ENCODE results near the gene TUBA1C. TPM values are rescaled to one million over a fixed set of nuclear protein-coding genes. Genes with fewer than 3 reads are reported as not detected.

The TUBA1C gene
- total RNA-seq = 218 TPM

GRCh38 chr12:49264873-49265792 is at the start of gene TUBA1C:
Gene TUBA1C, plus strand, starts transcription at chr12:49265082. Its CDS starts 100 bp downstream, at chr12:49265182.
- intact Hi-C loops (cut with DNase I) = no loop called here
- DNase-seq (ENCODE audit: extremely low spot score in 2 of 2) = peak in 1 of 2 donors; percentile 98
- Histone ChIP-seq H3K27ac (peak within 1 kb of the TSS; percentile 96), H3K4me1 (peaks cover 42% of the 10 kb centered on the region), H3K27me3 (no peaks in the 10 kb centered on the region), H3K9me3 (no peaks in the 10 kb centered on the region), H3K4me3 (peak within 1 kb of the TSS; percentile 75 to 98), H3K36me3 (peaks cover 0 to 7% of the 10 kb centered on the region in 2 donors)
- TF ChIP-seq POLR2AphosphoS5 (IDR thresholded peaks at IDR 0.05; ENCODE audit: insufficient read depth in 1 of 2, low read depth in 1 of 2) (peak; percentile 34 to 96), POLR2A (IDR thresholded peaks at IDR 0.05) (peak in 1 of 2 donors; percentile 69), CTCF (IDR thresholded peaks at IDR 0.05) (no peak)

GRCh38 chr12:49219417-49220026 is 45.4 kb upstream of the TUBA1C start:
- intact Hi-C loops (cut with DNase I) = no loop called here
- H3K27ac ChIP-seq = no peak overlapping the region
- no peak for DNase-seq (ENCODE audit: extremely low spot score in 2 of 2)
- no peak for TF ChIP-seq POLR2A (IDR thresholded peaks at IDR 0.05)
- no peak for TF ChIP-seq POLR2AphosphoS5 (IDR thresholded peaks at IDR 0.05; ENCODE audit: insufficient read depth in 1 of 2, low read depth in 1 of 2)
- TF ChIP-seq CTCF (IDR thresholded peaks at IDR 0.05) = no peak
- H3K9me3 ChIP-seq = no peaks in the 10 kb centered on the region
- H3K4me1 ChIP-seq = peaks cover 10% of the 10 kb centered on the region
- no peaks in the 10 kb centered on the region for H3K36me3 ChIP-seq
- no peak overlapping the region for H3K4me3 ChIP-seq
- no peaks in the 10 kb centered on the region for H3K27me3 ChIP-seq

- intact Hi-C loops (cut with DNase I) = no loop called here
- H3K9me3 ChIP-seq = no peaks in the 10 kb centered on the region
- TF ChIP-seq POLR2A (IDR thresholded peaks at IDR 0.05) (no peak), CTCF (IDR thresholded peaks at IDR 0.05) (no peak), POLR2AphosphoS5 (IDR thresholded peaks at IDR 0.05; ENCODE audit: insufficient read depth in 1 of 2, low read depth in 1 of 2) (no peak)
- DNase-seq (ENCODE audit: extremely low spot score in 2 of 2) = no peak
- no peak overlapping the region for H3K4me3 ChIP-seq
- H3K27me3 ChIP-seq = no peaks in the 10 kb centered on the region
- no peaks in the 10 kb centered on the region for H3K36me3 ChIP-seq
- H3K4me1 ChIP-seq = no peaks in the 10 kb centered on the region
- H3K27ac ChIP-seq = no peak overlapping the region
Measured at GRCh38 chr12:49220972-49221371, 43.9 kb upstream of the TUBA1C start.

- intact Hi-C loops (cut with DNase I) = no loop called here
- Histone ChIP-seq H3K36me3 (no peaks in the 10 kb centered on the region), H3K27me3 (no peaks in the 10 kb centered on the region), H3K27ac (peak overlapping the region; percentile 55), H3K9me3 (no peaks in the 10 kb centered on the region), H3K4me3 (no peak overlapping the region), H3K4me1 (no peaks in the 10 kb centered on the region)
- no peak for DNase-seq (ENCODE audit: extremely low spot score in 2 of 2)
- no peak for TF ChIP-seq POLR2AphosphoS5 (IDR thresholded peaks at IDR 0.05; ENCODE audit: insufficient read depth in 1 of 2, low read depth in 1 of 2)
- no peak for TF ChIP-seq CTCF (IDR thresholded peaks at IDR 0.05)
- no peak for TF ChIP-seq POLR2A (IDR thresholded peaks at IDR 0.05)
Measured at GRCh38 chr12:49223122-49223521, 41.8 kb upstream of the TUBA1C start.
